HepG2 (cell line): ENCODE results near the gene C1orf116. TPM values are rescaled to one million over a fixed set of nuclear protein-coding genes. Genes with fewer than 3 reads are reported as not detected.
A peak's percentile ranks its signal among the peaks of the same experiment; 100 is the strongest.

Experiments
- ATAC-seq: fragments of 200-7000 bp; cut with Tn5 transposase; 3 replicates; pipeline ENCODE4 v1.9.1; 2020; ENCODE audit warnings: mild to moderate bottlenecking, moderate library complexity
- BruUV-seq: library from RNA; stranded (reverse); fragments of 400-500 nt; replicated peaks from 2 replicates; lab custom pipeline; 2021; lab: Mats Ljungman, UMichigan
- CTCF ChIA-PET: fragments of 300-600 bp; formaldehyde crosslinking; extraction: SDS; loops from one replicate; lab custom pipeline; 2021; ENCODE audit warnings: low total read pairs, inconsistent platforms, low intra/inter-chr PET ratio; lab: Yijun Ruan, JAX
- POLR2A ChIA-PET: fragments of 350-600 bp; sonication (Branson Sonifier 250); formaldehyde crosslinking; loops from one replicate; lab custom pipeline; 2020; ENCODE audit warnings: antibody characterized with exemption, inconsistent platforms; lab: Yijun Ruan, JAX
- DNase-seq: peaks from one replicate; pipeline ENCODE4 v3.0.0-alpha.2; 2015; ENCODE audit warnings: low spot score
- FAIRE-seq: peaks from 3 replicates; lab custom pipeline; 2011; peaks lifted over from hg19 to GRCh38; lab: Jason Lieb, UNC
- H2AFZ ChIP-seq: one replicate; pipeline ENCODE4 v1.6.1; 2011; ENCODE audit warnings: low read length, inconsistent platforms
- H3K27ac ChIP-seq: fragments of 300-600 bp; 3 replicates; pipeline ENCODE4 v1.8.0; 2011; ENCODE audit warnings: mixed run types, mild to moderate bottlenecking, mixed read lengths, low read length, inconsistent platforms; ENCODE audit not compliant: insufficient read depth; ENCODE audit errors: extremely low read length
- H3K27me3 ChIP-seq, 2 experiments: fragments of 200-600 bp in 1 of 2; 2 replicates in 1 of 2; 3 replicates in 1 of 2; pipeline versions ENCODE4 v1.6.0 to v1.8.0; 2011; ENCODE audit warnings: low read length in 2 of 2, mild to moderate bottlenecking in 2 of 2, moderate library complexity in 2 of 2, inconsistent platforms in 1 of 2; ENCODE audit not compliant: insufficient read depth in 2 of 2, control insufficient read depth in 1 of 2
- H3K36me3 ChIP-seq, 2 experiments: fragments of 200-600 bp in 1 of 2; replicated peaks in 1 of 2; 2 replicates in 1 of 2; 3 replicates in 1 of 2; pipeline versions ENCODE4 v1.5.1 to v1.8.0; 2011; ENCODE audit warnings: low read length in 2 of 2, inconsistent platforms in 1 of 2; ENCODE audit not compliant: insufficient read depth in 2 of 2, control insufficient read depth in 1 of 2
- H3K4me1 ChIP-seq: 2 replicates; pipeline ENCODE4 v1.5.1; 2012; ENCODE audit warnings: low read length, inconsistent platforms; ENCODE audit not compliant: insufficient read depth
- H3K4me2 ChIP-seq: 2 replicates; pipeline ENCODE4 v1.6.0; 2011; ENCODE audit warnings: low read depth, low read length, inconsistent platforms
- H3K4me3 ChIP-seq, 3 experiments: fragments of 200-600 bp in 1 of 3; sonication (generic), shearing (Covaris generic) in 1 of 3; replicated peaks in 1 of 3; 2 replicates each; pipeline ENCODE4 v1.5.1; 2011 to 2016; ENCODE audit warnings: low read length in 3 of 3, inconsistent platforms in 2 of 3, low read depth in 2 of 3, mild to moderate bottlenecking in 2 of 3, control low read depth in 1 of 3, mixed read lengths in 1 of 3; ENCODE audit not compliant: insufficient read depth in 1 of 3
- H3K79me2 ChIP-seq: one replicate; pipeline ENCODE4 v1.6.1; 2011; ENCODE audit warnings: low read length, inconsistent platforms; ENCODE audit not compliant: insufficient read depth
- H3K9ac ChIP-seq: 2 replicates; pipeline ENCODE4 v1.6.0; 2011; ENCODE audit warnings: mild to moderate bottlenecking, low read depth, low read length, inconsistent platforms; ENCODE audit not compliant: insufficient read depth
- H3K9me3 ChIP-seq: 2 replicates; pipeline ENCODE4 v1.5.1; 2012; ENCODE audit warnings: mild to moderate bottlenecking, low read length
- H4K20me1 ChIP-seq: 2 replicates; pipeline ENCODE4 v1.6.0; 2011; ENCODE audit warnings: inconsistent platforms, mild to moderate bottlenecking, low read length, moderate library complexity; ENCODE audit not compliant: insufficient read depth
- AFF4 ChIP-seq: sonication (generic); formaldehyde crosslinking; IDR thresholded peaks from 2 replicates; pipeline ENCODE4 v1.4.0; 2020; ENCODE audit warnings: missing genetic modification reagents
- CBX1 ChIP-seq: IDR thresholded peaks from one replicate; pipeline ENCODE4 v1.6.1; 2016; ENCODE audit warnings: antibody characterized with exemption, low read depth
- CHD4 ChIP-seq: fragments of 200-600 bp; sonication (generic); IDR thresholded peaks from 2 replicates; pipeline ENCODE4 v1.7.0; 2017; ENCODE audit warnings: mild to moderate bottlenecking, low read length, borderline replicate concordance
- FOXA1 ChIP-seq, 2 experiments: fragments of 450-650 bp in 1 of 2; sonication (generic) in 1 of 2; formaldehyde crosslinking in 1 of 2; IDR thresholded peaks; 2 replicates each; pipeline versions ENCODE4 v1.4.0 to v1.6.1; 2016 to 2020; ENCODE audit warnings: missing genetic modification reagents in 1 of 2
- GATAD1 ChIP-seq: IDR thresholded peaks from 2 replicates; pipeline ENCODE4 v1.6.1; 2016; ENCODE audit warnings: missing genetic modification reagents, missing compliant biosample characterization
- HMGXB4 ChIP-seq, 2 experiments: sonication (generic) in 1 of 2; formaldehyde crosslinking in 1 of 2; IDR thresholded peaks; 2 replicates each; pipeline versions ENCODE4 v1.4.0 to v1.6.1; 2018 to 2020; ENCODE audit warnings: missing genetic modification reagents in 2 of 2, borderline replicate concordance in 1 of 2, low read depth in 1 of 2, mild to moderate bottlenecking in 1 of 2, missing biosample characterization in 1 of 2
- RCOR2 ChIP-seq: IDR thresholded peaks from 2 replicates; pipeline ENCODE4 v1.6.1; 2016; ENCODE audit warnings: missing biosample characterization, missing genetic modification reagents
- REPIN1 ChIP-seq: sonication (generic); formaldehyde crosslinking; IDR thresholded peaks from 2 replicates; pipeline ENCODE4 v1.8.0; 2022; ENCODE audit warnings: missing genetic modification reagents, low read depth, mild to moderate bottlenecking, borderline replicate concordance
- SAP130 ChIP-seq: IDR thresholded peaks from 2 replicates; pipeline ENCODE4 v1.6.1; 2016; ENCODE audit warnings: low read depth
- SMC3 ChIP-seq: IDR thresholded peaks from 2 replicates; pipeline ENCODE4 v1.6.1; 2011; ENCODE audit warnings: low read length, improper control_type of control experiment
- TGIF2 ChIP-seq: IDR thresholded peaks from 2 replicates; pipeline ENCODE4 v1.6.1; 2016; ENCODE audit warnings: control low read depth, missing compliant biosample characterization
- U2AF2 ChIP-seq: fragments of 200-400 bp; formaldehyde crosslinking; IDR thresholded peaks from 2 replicates; pipeline ENCODE4 v1.6.1; 2017; ENCODE audit warnings: low read depth, mild to moderate bottlenecking, low read length
- XRCC5 ChIP-seq: fragments of 200-400 bp; formaldehyde crosslinking; optimal IDR thresholded peaks from 2 replicates; pipeline ENCODE3; 2017; ENCODE audit warnings: mild to moderate bottlenecking, low read length
- WGBS: methylation state at CpG from one replicate; pipeline ENCODE4 v1.1.6; 2017; ENCODE audit warnings: low lambda C conversion rate; 5-methylcytosine and 5-hydroxymethylcytosine counted together
- in situ Hi-C: cut with HindIII; loops from 2 replicates; pipeline ENCODE4 v1.10.0; 2017; ENCODE audit warnings: low pct_unique_long_range_greater_than_20kb; ENCODE audit not compliant: extremely low pct_ligation_motif_present
- intact Hi-C: fragments of 100-400 bp; cut with micrococcal nuclease; formaldehyde crosslinking; loops from one replicate; pipeline ENCODE4 v1.10.0; 2022; ENCODE audit not compliant: unreplicated experiment
- polyA plus RNA-seq, 8 experiments: library from polyadenylated mRNA; depleted of rRNA in 3 of 8; stranded (reverse) in 7 of 8; unstranded in 1 of 8; fragments of >200 nt; fragmentation: Illumina TruSeq in 4 of 8; extraction: Trizol in 4 of 8; gene quantifications; 2 replicates each; pipeline versions ENCODE4 v1.2.1 to v1.2.3, GENCODE V29; 2011 to 2016; ENCODE audit warnings: low read depth in 4 of 8, missing spikeins in 1 of 8, mixed read lengths in 1 of 8; ENCODE audit not compliant: insufficient read depth in 1 of 8
- total RNA-seq, 5 experiments: library from RNA; depleted of rRNA; stranded (reverse); fragments of >200 nt; fragmentation: Illumina TruSeq; extraction: Trizol; gene quantifications; 2 replicates each; pipeline ENCODE4 v1.2.3, GENCODE V29; 2016; ENCODE audit warnings: low read depth in 1 of 5
- TF ChIP-seq, protein P1 (sequence below): sonication (generic); formaldehyde crosslinking; IDR thresholded peaks from 2 replicates; pipeline ENCODE4 v1.5.0; 2020; ENCODE audit warnings: mild to moderate bottlenecking, missing genetic modification reagents, moderate library complexity

The C1orf116 gene
- total and polyA plus RNA-seq, 2 of the 13 experiments (the other 11 are each of a cell fraction or from before 2014, with no cell fraction given) = 0.51 to 0.95 TPM

DNA sequence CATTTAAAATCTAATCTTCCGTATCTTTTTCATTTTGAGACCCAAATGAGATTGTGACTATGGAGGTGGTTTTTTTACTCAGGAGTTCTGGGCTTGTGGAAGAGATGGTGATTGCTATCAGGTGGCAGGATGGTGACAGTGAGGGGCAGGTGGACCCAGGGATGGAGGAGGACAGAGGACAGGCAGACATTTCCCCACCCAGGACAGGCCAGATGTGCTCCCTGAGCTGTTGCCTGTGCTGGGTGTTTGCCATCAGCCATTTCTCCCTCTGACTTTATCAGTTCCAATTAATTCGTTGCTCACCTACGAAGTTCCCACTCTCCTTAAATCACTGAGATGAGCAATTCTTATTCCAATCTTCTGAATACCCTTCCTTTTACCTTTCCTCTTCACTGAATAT, 26.5 kb downstream of the C1orf116 start (continued):
- no peak for TF ChIP-seq AFF4
- TF ChIP-seq CHD4 = no peak
- no peak for TF ChIP-seq U2AF2

DNA sequence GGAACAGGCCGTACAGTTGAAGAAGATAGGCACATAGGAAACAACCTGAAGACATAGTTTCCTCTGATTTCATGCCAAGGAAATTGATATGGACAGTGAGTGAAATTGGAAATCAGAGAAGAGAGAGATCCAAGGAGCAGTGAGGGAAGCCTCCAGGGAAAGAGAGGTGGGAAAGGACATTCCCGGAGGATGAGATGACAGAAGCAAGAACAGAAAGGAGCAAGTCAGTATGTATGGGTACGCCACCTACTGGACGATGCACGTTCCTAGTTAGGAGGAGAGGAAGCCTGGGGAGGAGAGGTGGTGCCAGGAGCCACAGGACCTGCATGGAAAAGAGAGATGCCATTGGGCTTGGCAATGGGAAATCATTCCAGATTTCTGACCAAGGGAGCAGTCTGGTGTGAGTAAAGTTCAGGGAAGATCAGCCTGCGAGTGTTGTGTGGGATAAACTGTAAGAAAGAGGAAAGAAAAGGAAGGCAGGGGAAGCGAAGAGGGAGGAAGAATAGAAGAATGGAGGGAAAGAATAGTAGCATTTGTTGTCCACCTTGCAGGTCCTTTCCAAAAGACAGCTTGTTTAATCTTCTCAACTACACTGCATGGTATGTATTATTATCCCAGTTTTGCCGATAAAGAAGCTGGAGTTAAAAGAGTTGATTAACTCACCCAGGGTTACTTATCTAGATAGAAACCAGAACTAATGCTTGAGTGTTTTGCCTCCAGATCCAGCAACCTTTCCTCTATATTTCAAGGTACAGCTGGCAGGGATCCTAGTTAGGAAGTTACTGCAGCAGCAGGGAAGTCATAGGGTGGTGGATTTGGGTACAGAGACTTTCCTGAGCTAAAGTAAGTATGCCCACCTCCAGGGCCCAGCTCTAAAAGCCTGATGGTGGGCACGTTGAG, 27.4 kb downstream of the C1orf116 start:
- intact Hi-C loops = loop anchor here (2.0 kb wide), 1 partner anchor 46 kb away; the partner anchor contains the start of gene YOD1
- FAIRE-seq (peak; percentile 54), DNase-seq (peak; percentile 73)
- TF ChIP-seq CBX1 (no peak), RCOR2 (CRISPR knock-in tag) (no peak), SMC3 (peak; percentile 67; the same call in 1 of the 2 replicates), GATAD1 (CRISPR knock-in tag) (0 out of 2 replicates have a peak, but pooled peaks have one; percentile 10), XRCC5 (peak; percentile 46), HMGXB4 (CRISPR knock-in tag; IDR thresholded peaks at IDR 0.05; ENCODE audit: borderline replicate concordance in 1 of 2, low read depth in 1 of 2) (peak; percentile 32 to 67; a peak in 1 of 4 replicates), TGIF2 (CRISPR knock-in tag) (no peak), FOXA1 (IDR thresholded peaks at IDR 0.05) (no peak), FOXA1 (CRISPR knock-in tag; IDR thresholded peaks at IDR 0.05) (no peak), SAP130 (CRISPR knock-in tag) (peak; percentile 52), REPIN1 (CRISPR knock-in tag) (0 out of 2 replicates have a peak, but pooled peaks have one; percentile 24)
- TF ChIP-seq, protein P1, sequence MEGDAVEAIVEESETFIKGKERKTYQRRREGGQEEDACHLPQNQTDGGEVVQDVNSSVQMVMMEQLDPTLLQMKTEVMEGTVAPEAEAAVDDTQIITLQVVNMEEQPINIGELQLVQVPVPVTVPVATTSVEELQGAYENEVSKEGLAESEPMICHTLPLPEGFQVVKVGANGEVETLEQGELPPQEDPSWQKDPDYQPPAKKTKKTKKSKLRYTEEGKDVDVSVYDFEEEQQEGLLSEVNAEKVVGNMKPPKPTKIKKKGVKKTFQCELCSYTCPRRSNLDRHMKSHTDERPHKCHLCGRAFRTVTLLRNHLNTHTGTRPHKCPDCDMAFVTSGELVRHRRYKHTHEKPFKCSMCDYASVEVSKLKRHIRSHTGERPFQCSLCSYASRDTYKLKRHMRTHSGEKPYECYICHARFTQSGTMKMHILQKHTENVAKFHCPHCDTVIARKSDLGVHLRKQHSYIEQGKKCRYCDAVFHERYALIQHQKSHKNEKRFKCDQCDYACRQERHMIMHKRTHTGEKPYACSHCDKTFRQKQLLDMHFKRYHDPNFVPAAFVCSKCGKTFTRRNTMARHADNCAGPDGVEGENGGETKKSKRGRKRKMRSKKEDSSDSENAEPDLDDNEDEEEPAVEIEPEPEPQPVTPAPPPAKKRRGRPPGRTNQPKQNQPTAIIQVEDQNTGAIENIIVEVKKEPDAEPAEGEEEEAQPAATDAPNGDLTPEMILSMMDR = peak; percentile 82

More for the DNA sequence above, 27.4 kb downstream of the C1orf116 start:
- Histone ChIP-seq H3K27me3 (no peaks in the 10 kb centered on the region), H3K4me1 (peaks cover 80% of the 10 kb centered on the region), H3K9ac (no peak overlapping the region), H3K9me3 (no peaks in the 10 kb centered on the region), H3K4me3 (no peak overlapping the region), H3K4me2 (peak overlapping the region; percentile 56), H3K79me2 (no peaks in the 10 kb centered on the region), H2AFZ (no peak overlapping the region), H3K36me3 (no peaks in the 10 kb centered on the region), H3K27ac (no peak overlapping the region), H4K20me1 (no peaks in the 10 kb centered on the region)
- no TSS peak for BruUV-seq
- 32% methylated on average over 9 of the region's 9 CpGs for WGBS
- ChIA-PET POLR2A (interaction anchor here (1.3 kb wide), 1 partner anchor 15 kb away, joined by 3 read pairs; no protein-coding TSS in a partner anchor), CTCF (interaction anchor here (0.8 kb wide), 1 partner anchor 68 kb away, joined by 3 read pairs; no protein-coding TSS in a partner anchor)
- in situ Hi-C loops = no loop called here
- peak; percentile 80 for ATAC-seq
